Measurements from ENCODE around the gene ANKRD30B.
"Not testable (repeated sequence)": the region's sequence is repeated elsewhere in the genome, so short reads cannot be mapped to it uniquely, and the experiment has no call there.

DNA sequence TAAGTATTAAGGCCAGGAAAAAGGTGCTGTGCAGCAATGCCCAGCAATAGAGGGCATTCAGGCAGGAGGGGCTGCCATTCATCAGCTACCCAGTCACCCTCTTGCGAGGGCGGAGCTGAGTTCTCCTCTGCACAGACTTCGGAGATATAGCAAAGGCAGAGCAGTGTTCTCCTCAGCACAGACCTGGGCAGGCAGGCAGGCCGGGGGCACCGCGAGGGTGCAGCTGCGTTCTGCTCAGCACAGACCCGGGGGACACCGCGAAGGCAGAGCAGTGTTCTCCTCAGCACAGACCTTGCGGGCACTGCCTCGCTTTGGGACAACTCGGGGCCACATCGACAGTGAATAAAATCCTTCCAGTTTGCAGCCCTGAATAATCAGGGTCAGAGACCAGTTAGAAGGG lies 130.9 kb downstream of the ANKRD30B start:
- not testable (repeated sequence) for TF ChIP-seq SP1 (IDR thresholded peaks at IDR 0.05); HDGF (IDR thresholded peaks at IDR 0.05; ENCODE audit: borderline replicate concordance); CTBP1 (IDR thresholded peaks at IDR 0.05; ENCODE audit: borderline replicate concordance); FOXK2 (IDR thresholded peaks at IDR 0.05); FOXM1 (IDR thresholded peaks at IDR 0.05; ENCODE audit: borderline replicate concordance); ZNF384 (IDR thresholded peaks at IDR 0.05); L3MBTL2 (conservative IDR thresholded peaks at IDR 0.05); LEF1 (IDR thresholded peaks at IDR 0.05; ENCODE audit: borderline replicate concordance); TARDBP (IDR thresholded peaks at IDR 0.05); FOXA1 (IDR thresholded peaks at IDR 0.05); SUZ12 (IDR thresholded peaks at IDR 0.05)
- TF ChIP-seq, protein P1, sequence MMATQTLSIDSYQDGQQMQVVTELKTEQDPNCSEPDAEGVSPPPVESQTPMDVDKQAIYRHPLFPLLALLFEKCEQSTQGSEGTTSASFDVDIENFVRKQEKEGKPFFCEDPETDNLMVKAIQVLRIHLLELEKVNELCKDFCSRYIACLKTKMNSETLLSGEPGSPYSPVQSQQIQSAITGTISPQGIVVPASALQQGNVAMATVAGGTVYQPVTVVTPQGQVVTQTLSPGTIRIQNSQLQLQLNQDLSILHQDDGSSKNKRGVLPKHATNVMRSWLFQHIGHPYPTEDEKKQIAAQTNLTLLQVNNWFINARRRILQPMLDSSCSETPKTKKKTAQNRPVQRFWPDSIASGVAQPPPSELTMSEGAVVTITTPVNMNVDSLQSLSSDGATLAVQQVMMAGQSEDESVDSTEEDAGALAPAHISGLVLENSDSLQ (IDR thresholded peaks at IDR 0.05), result not testable (repeated sequence)
